ENCODE data around the gene EEF1AKMT4. TPM values are rescaled to one million over a fixed set of nuclear protein-coding genes. Genes with fewer than 3 reads are reported as not detected.

The EEF1AKMT4 gene
- total and polyA plus RNA-seq, 2 of the 4 experiments (the other 2 are of a cell fraction), result 2.9 to 3.6 TPM

- Histone ChIP-seq H3K18ac (ENCODE audit: low read depth, low read length) (no peak overlapping the region), H4K5ac (ENCODE audit: low read depth, low read length) (no peak overlapping the region), H3K27me3 (ENCODE audit: control insufficient read depth, insufficient read depth, low read length) (peaks cover 66% of the 10 kb centered on the region), H3K56ac (ENCODE audit: extremely low read depth, insufficient read depth, low read length) (no peak overlapping the region), H2BK20ac (ENCODE audit: low read depth, low read length) (no peak overlapping the region), H2AFZ (replicated peaks; ENCODE audit: low read length, poor library complexity) (no peak overlapping the region), H3K9ac (ENCODE audit: low read depth, low read length) (no peak overlapping the region), H3K4me3 (ENCODE audit: insufficient read depth, low read depth, low read length) (no peak overlapping the region), H3K4me2 (ENCODE audit: low read depth, low read length) (no peak overlapping the region), H2AK9ac (replicated peaks; ENCODE audit: low read depth, low read length, poor library complexity) (no peak overlapping the region), H3K27ac (ENCODE audit: insufficient read depth, low read length) (no peak overlapping the region), H3K4ac (ENCODE audit: low read depth, low read length) (no peak overlapping the region), H4K91ac (ENCODE audit: insufficient read depth, low read depth, low read length) (no peak overlapping the region), H2AK5ac (ENCODE audit: low read depth, low read length) (no peak overlapping the region), H3K14ac (replicated peaks; ENCODE audit: low read depth, low read length) (no peak overlapping the region), H2BK15ac (ENCODE audit: low read depth, low read length) (no peak overlapping the region), H3K9me1 (ENCODE audit: insufficient read depth, low read length) (0 out of 2 replicates have a peak, but pooled peaks cover 3% of the 10 kb centered on the region), H2BK120ac (ENCODE audit: low read depth, low read length) (no peak overlapping the region), H2BK5ac (ENCODE audit: low read depth, low read length, poor library complexity, severe bottlenecking) (no peak overlapping the region), H4K20me1 (ENCODE audit: insufficient read depth, low read length) (no peaks in the 10 kb centered on the region; the same call in 1 of the 2 replicates), H3K9me3 (ENCODE audit: control insufficient read depth, insufficient read depth, low read length) (no peaks in the 10 kb centered on the region), H4K8ac (ENCODE audit: low read depth in 2 of 2, low read length in 2 of 2) (no peak overlapping the region), H3K36me3 (ENCODE audit: control insufficient read depth, insufficient read depth, low read length) (no peaks in the 10 kb centered on the region), H3K4me1 (ENCODE audit: control insufficient read depth, insufficient read depth, low read length) (no peaks in the 10 kb centered on the region; the same call in 1 of the 2 replicates), H3K79me1 (ENCODE audit: low read depth in 1 of 2, low read length in 2 of 2) (no peaks in the 10 kb centered on the region), H3K23ac (ENCODE audit: low read depth, low read length) (no peak overlapping the region)
- DNase-seq (no peak), ATAC-seq (ENCODE audit: low read depth) (no peak)
- in situ Hi-C loops (cut with MboI; ENCODE audit: low sequenced_read_pairs), result no loop called here
- TF ChIP-seq MXI1 (IDR thresholded peaks at IDR 0.05; ENCODE audit: borderline replicate concordance, low read depth, low read length) (no peak), POLR2A (IDR thresholded peaks at IDR 0.05; ENCODE audit: low read depth, low read length) (no peak), RFX5 (IDR thresholded peaks at IDR 0.05; ENCODE audit: low read depth, low read length) (no peak), SMC3 (IDR thresholded peaks at IDR 0.05; ENCODE audit: low read depth, low read length) (no peak), CEBPB (IDR thresholded peaks at IDR 0.05; ENCODE audit: low read depth, low read length) (no peak), USF2 (IDR thresholded peaks at IDR 0.05; ENCODE audit: low read depth, low read length) (no peak), MAFK (IDR thresholded peaks at IDR 0.05; ENCODE audit: low read depth, low read length) (no peak), NFE2L2 (IDR thresholded peaks at IDR 0.05; ENCODE audit: low read depth, low read length) (no peak), FOS (IDR thresholded peaks at IDR 0.05; ENCODE audit: low read depth, low read length) (no peak), RAD21 (IDR thresholded peaks at IDR 0.05; ENCODE audit: low read length) (no peak), CHD1 (IDR thresholded peaks at IDR 0.05; ENCODE audit: low read depth, low read length) (no peak), CTCF (conservative IDR thresholded peaks at IDR 0.05; ENCODE audit: low read depth, low read length) (no peak), MAZ (IDR thresholded peaks at IDR 0.05; ENCODE audit: borderline replicate concordance, low read depth, low read length) (no peak), ELK1 (IDR thresholded peaks at IDR 0.05; ENCODE audit: borderline replicate concordance, low read depth, low read length) (no peak)
- 14% methylated on average over 1 of the region's 3 CpGs; no CpG with 5 or more reads in 1 of the 2 experiments for WGBS, 2 experiments (ENCODE audit: extremely low coverage in 2 of 2, insufficient read length in 1 of 2)
- dilution Hi-C loops (cut with HindIII; ENCODE audit: low sequenced_read_pairs, unreplicated experiment), result no loop called here
- CTCF ChIA-PET, result interaction anchor here (1.4 kb wide), 1 partner anchor 18 kb away, joined by 4 read pairs; the partner anchor contains the start of gene EEF1AKMT4
- BruUV-seq (replicated peaks), result no TSS peak
- intact Hi-C loops (cut with micrococcal nuclease), result no loop called here
- POLR2A ChIA-PET (ENCODE audit: unreplicated experiment), result no interaction called here
These were observed 17.8 kb upstream of the EEF1AKMT4 start for GRCh38 chr3:184231671-184232070.

Data from IMR-90 (cell line).